H1 (cell line): ENCODE results near the gene WNT7A. TPM values are rescaled to one million over a fixed set of nuclear protein-coding genes. Genes with fewer than 3 reads are reported as not detected.

Experiments
- CTCF ChIA-PET: fragments of 300-600 bp; sonication (Branson Sonifier 250); formaldehyde crosslinking; loops from one replicate; lab custom pipeline; 2021; ENCODE audit not compliant: partially characterized antibody; lab: Charles Lee
- POLR2A ChIA-PET: fragments of 300-600 bp; sonication (Branson Sonifier 250); formaldehyde crosslinking; loops from one replicate; lab custom pipeline; 2021; ENCODE audit warnings: inconsistent platforms; ENCODE audit not compliant: partially characterized antibody; lab: Charles Lee
- DNase-seq, 2 experiments: peaks; one replicate each; pipeline versions ENCODE4 v3.0.0 to v3.0.0-alpha.2; 2010 to 2022; ENCODE audit warnings: low spot score in 2 of 2, low read depth in 1 of 2, mixed read lengths in 1 of 2
- FAIRE-seq: peaks from 2 replicates; lab custom pipeline; 2011; peaks lifted over from hg19 to GRCh38; lab: Jason Lieb, UNC
- H2AFZ ChIP-seq: 2 replicates; pipeline ENCODE4 v1.8.1; 2012; ENCODE audit warnings: low read length, inconsistent platforms
- H2AK5ac ChIP-seq: 2 replicates; pipeline ENCODE4 v1.6.1; 2013; ENCODE audit warnings: low read depth, low read length
- H2BK120ac ChIP-seq: replicated peaks from 2 replicates; pipeline ENCODE3; 2013; ENCODE audit warnings: low read depth, low read length, inconsistent platforms
- H2BK12ac ChIP-seq: 2 replicates; pipeline ENCODE4 v1.6.1; 2013; ENCODE audit warnings: low read depth, low read length
- H2BK15ac ChIP-seq: 2 replicates; pipeline ENCODE4 v1.6.1; 2013; ENCODE audit warnings: low read length
- H2BK20ac ChIP-seq: 2 replicates; pipeline ENCODE4 v1.6.1; 2013; ENCODE audit warnings: low read length
- H2BK5ac ChIP-seq: 2 replicates; pipeline ENCODE4 v1.6.1; 2013; ENCODE audit warnings: low read depth, low read length
- H3K14ac ChIP-seq: 2 replicates; pipeline ENCODE4 v1.6.1; 2013; ENCODE audit warnings: inconsistent platforms; ENCODE audit not compliant: insufficient read length
- H3K18ac ChIP-seq: 2 replicates; pipeline ENCODE4 v1.6.1; 2013; ENCODE audit warnings: low read length; ENCODE audit errors: extremely low read depth
- H3K23ac ChIP-seq: 2 replicates; pipeline ENCODE4 v1.6.1; 2013; ENCODE audit warnings: inconsistent platforms; ENCODE audit not compliant: insufficient read length
- H3K23me2 ChIP-seq: 2 replicates; pipeline ENCODE4 v1.6.1; 2013; ENCODE audit warnings: low read depth, low read length
- H3K27ac ChIP-seq: 2 replicates; pipeline ENCODE4 v1.6.1; 2011; ENCODE audit warnings: low read depth, low read length, inconsistent platforms
- H3K27me3 ChIP-seq, 4 experiments: replicated peaks in 1 of 4; 1 replicate in 1 of 4; 2 replicates in 3 of 4; pipeline versions ENCODE4 v1.6.1 to v1.8.1; 2011 to 2013; ENCODE audit warnings: low read length in 3 of 4, mild to moderate bottlenecking in 3 of 4, inconsistent platforms in 2 of 4, mixed read lengths in 2 of 4, moderate library complexity in 1 of 4; ENCODE audit not compliant: control insufficient read depth in 3 of 4, insufficient read depth in 3 of 4; ENCODE audit errors: extremely low read depth in 1 of 4
- H3K36me3 ChIP-seq, 4 experiments: 2 replicates each; pipeline versions ENCODE4 v1.6.1 to v1.8.1; 2011 to 2013; ENCODE audit warnings: mild to moderate bottlenecking in 4 of 4, low read length in 3 of 4, moderate library complexity in 2 of 4, control low read depth in 1 of 4, inconsistent platforms in 1 of 4; ENCODE audit not compliant: insufficient read depth in 4 of 4, control insufficient read depth in 2 of 4
- H3K4ac ChIP-seq: replicated peaks from 2 replicates; pipeline ENCODE3; 2013; ENCODE audit warnings: low read length, low read depth, mixed read lengths, inconsistent platforms; ENCODE audit not compliant: insufficient read length
- H3K4me1 ChIP-seq, 4 experiments: replicated peaks in 1 of 4; 1 replicate in 1 of 4; 2 replicates in 3 of 4; pipeline versions ENCODE4 v1.6.1 to v1.8.1; 2011 to 2013; ENCODE audit warnings: low read length in 3 of 4, inconsistent platforms in 2 of 4, mixed read lengths in 1 of 4; ENCODE audit not compliant: insufficient read depth in 4 of 4, control insufficient read depth in 3 of 4
- H3K4me2 ChIP-seq, 2 experiments: 2 replicates each; pipeline versions ENCODE4 v1.6.1 to v1.8.1; 2011 to 2013; ENCODE audit warnings: low read depth in 2 of 2, low read length in 2 of 2, control low read depth in 1 of 2, inconsistent platforms in 1 of 2, mild to moderate bottlenecking in 1 of 2; ENCODE audit not compliant: insufficient read depth in 1 of 2
- H3K4me3 ChIP-seq, 4 experiments: fragments of 200-600, 300-600 bp in 1 of 4; sonication (generic), shearing (Covaris generic), sonication (Bioruptor Twin) in 1 of 4; 2 replicates each; pipeline versions ENCODE4 v1.5.1 to v1.8.1; 2011 to 2016; ENCODE audit warnings: low read length in 4 of 4, low read depth in 3 of 4, control low read depth in 2 of 4, inconsistent platforms in 2 of 4, mild to moderate bottlenecking in 2 of 4, mixed read lengths in 1 of 4, moderate library complexity in 1 of 4; ENCODE audit not compliant: insufficient read depth in 2 of 4; ENCODE audit errors: extremely low read depth in 1 of 4
- H3K56ac ChIP-seq: replicated peaks from 2 replicates; pipeline ENCODE3; 2013; ENCODE audit warnings: low read depth, mild to moderate bottlenecking, mixed read lengths, low read length, inconsistent platforms; ENCODE audit not compliant: insufficient read length
- H3K79me1 ChIP-seq: 2 replicates; pipeline ENCODE4 v1.6.1; 2013; ENCODE audit warnings: low read depth, low read length, control low read depth
- H3K79me2 ChIP-seq, 2 experiments: 2 replicates each; pipeline versions ENCODE4 v1.6.1 to v1.8.1; 2012 to 2013; ENCODE audit warnings: low read length in 2 of 2, mild to moderate bottlenecking in 2 of 2, inconsistent platforms in 1 of 2; ENCODE audit not compliant: insufficient read depth in 2 of 2, control insufficient read depth in 1 of 2
- H3K9ac ChIP-seq, 4 experiments: replicated peaks in 1 of 4; 1 replicate in 1 of 4; 2 replicates in 3 of 4; pipeline versions ENCODE4 v1.6.1 to v1.8.1; 2011 to 2013; ENCODE audit warnings: low read depth in 3 of 4, low read length in 3 of 4, control low read depth in 2 of 4, mild to moderate bottlenecking in 2 of 4, moderate library complexity in 2 of 4, inconsistent platforms in 1 of 4; ENCODE audit errors: extremely low read depth in 1 of 4
- H3K9me3 ChIP-seq, 2 experiments: 2 replicates each; pipeline versions ENCODE4 v1.6.1 to v1.8.1; 2012 to 2013; ENCODE audit warnings: mild to moderate bottlenecking in 2 of 2, moderate library complexity in 2 of 2, control low read depth in 1 of 2, inconsistent platforms in 1 of 2, low read depth in 1 of 2, low read length in 1 of 2, mixed read lengths in 1 of 2; ENCODE audit not compliant: insufficient read depth in 2 of 2
- H4K20me1 ChIP-seq, 2 experiments: replicated peaks in 1 of 2; 2 replicates each; pipeline versions ENCODE3 to v1.8.1; 2011 to 2013; ENCODE audit warnings: inconsistent platforms in 2 of 2, low read length in 2 of 2, mild to moderate bottlenecking in 1 of 2; ENCODE audit not compliant: insufficient read depth in 2 of 2, control insufficient read depth in 1 of 2
- H4K5ac ChIP-seq: 2 replicates; pipeline ENCODE4 v1.6.1; 2013; ENCODE audit warnings: low read length, low read depth, mixed read lengths, inconsistent platforms; ENCODE audit not compliant: insufficient read length
- H4K8ac ChIP-seq: 2 replicates; pipeline ENCODE4 v1.8.0; 2013; ENCODE audit warnings: mild to moderate bottlenecking, moderate library complexity, low read length, inconsistent platforms; ENCODE audit not compliant: insufficient read depth; ENCODE audit errors: extremely low read depth
- H4K91ac ChIP-seq: replicated peaks from 2 replicates; pipeline ENCODE3; 2013; ENCODE audit warnings: low read length, mixed read lengths, inconsistent platforms; ENCODE audit not compliant: insufficient read length
- BACH1 ChIP-seq: IDR thresholded peaks from 2 replicates; pipeline ENCODE4 v1.6.1; 2012; ENCODE audit warnings: low read length, improper control_type of control experiment
- BCL11A ChIP-seq, 2 experiments: IDR thresholded peaks; one replicate each; pipeline ENCODE4 v1.6.1; 2011; ENCODE audit warnings: low read depth in 2 of 2, low read length in 2 of 2, mild to moderate bottlenecking in 2 of 2
- KDM1A ChIP-seq: fragments of 200-600, 300-600 bp; sonication (generic); IDR thresholded peaks from 2 replicates; pipeline ENCODE4 v1.7.1; 2016; ENCODE audit warnings: mild to moderate bottlenecking, low read length, borderline replicate concordance
- KDM4A ChIP-seq: IDR thresholded peaks from one replicate; pipeline ENCODE4 v1.7.1; 2012; ENCODE audit warnings: low read depth, mild to moderate bottlenecking, moderate library complexity, low read length, inconsistent platforms; ENCODE audit not compliant: severe bottlenecking
- NRF1 ChIP-seq: IDR thresholded peaks from 2 replicates; pipeline ENCODE4 v1.6.1; 2011; ENCODE audit warnings: mild to moderate bottlenecking, low read depth, low read length, improper control_type of control experiment
- RAD21 ChIP-seq, 2 experiments: IDR thresholded peaks in 1 of 2; conservative IDR thresholded peaks in 1 of 2; 2 replicates each; pipeline ENCODE4 v1.6.1; 2011; ENCODE audit warnings: low read depth in 2 of 2, low read length in 2 of 2, improper control_type of control experiment in 1 of 2, inconsistent platforms in 1 of 2, mild to moderate bottlenecking in 1 of 2, moderate library complexity in 1 of 2
- SIRT6 ChIP-seq: IDR thresholded peaks from one replicate; pipeline ENCODE4 v1.7.1; 2012; ENCODE audit warnings: low read length, inconsistent platforms
- SRF ChIP-seq: IDR thresholded peaks from 2 replicates; pipeline ENCODE4 v1.6.1; 2011; ENCODE audit warnings: mild to moderate bottlenecking, low read depth, low read length, moderate library complexity
- USF2 ChIP-seq: IDR thresholded peaks from 2 replicates; pipeline ENCODE4 v1.6.1; 2011; ENCODE audit warnings: low read length, improper control_type of control experiment
- WGBS, 2 experiments: shearing (Covaris generic) in 1 of 2; methylation state at CpG; one replicate each; pipeline versions ENCODE4 v1.1.6 to v1.1.7; 2013 to 2015; ENCODE audit warnings: low lambda C conversion rate in 2 of 2, mixed read lengths in 2 of 2, inconsistent platforms in 1 of 2, low coverage in 1 of 2, missing lambda C conversion rate in 1 of 2; ENCODE audit not compliant: insufficient replicate concordance in 2 of 2, insufficient coverage in 1 of 2, insufficient read length in 1 of 2; ENCODE audit errors: extremely low coverage in 1 of 2, missing lambda C conversion rate in 1 of 2; 5-methylcytosine and 5-hydroxymethylcytosine counted together
- polyA plus RNA-seq, 7 experiments: library from polyadenylated mRNA; depleted of rRNA in 3 of 7; stranded (reverse) in 5 of 7; unstranded in 2 of 7; fragments of >200 nt in 5 of 7; fragments of 200-250 nt in 2 of 7; gene quantifications; 1 replicate in 5 of 7; 2 replicates in 1 of 7; 4 replicates in 1 of 7; pipeline versions ENCODE4 v1.2.1 to v1.2.3, GENCODE V29; 2011 to 2013; ENCODE audit warnings: missing spikeins in 2 of 7, mixed read lengths in 2 of 7
- total RNA-seq: library from RNA; stranded (reverse); fragmentation: NEBNext Ultra II Directional; extraction: Animal tissue kit (Norgen Biotek cat#: 25700); gene quantifications from 2 replicates; pipeline ENCODE4 v1.2.1, GENCODE V29; 2021

WNT7A gene
- total and polyA plus RNA-seq, 2 of the 8 experiments (the other 6 are each of a cell fraction or from before 2014, with no cell fraction given), result 0.02 TPM; not detected in 1

DNA sequence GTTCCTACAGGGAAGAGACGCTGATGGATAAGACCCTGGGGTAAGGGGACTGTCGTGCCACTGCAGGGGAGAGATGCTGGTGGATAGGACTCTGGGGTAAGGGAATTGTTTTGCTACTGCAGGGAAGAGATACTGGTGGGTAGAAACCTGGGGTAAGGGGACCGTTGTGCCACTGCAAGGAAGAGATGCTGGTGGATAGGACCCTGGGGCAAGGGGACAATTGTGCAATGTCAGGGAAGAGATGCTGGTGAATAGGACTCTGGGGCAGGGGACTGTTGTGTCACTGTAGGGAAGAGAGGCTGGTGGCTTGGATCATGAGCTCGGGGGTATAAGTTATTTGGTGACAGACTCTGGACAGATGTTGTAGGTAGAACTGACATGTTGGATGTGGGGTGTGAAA is 37.6 kb downstream of the WNT7A start:
- no peaks in the 10 kb centered on the region for H3K79me1 ChIP-seq
- no peak overlapping the region for H3K23ac ChIP-seq
- H3K4me3 ChIP-seq, result no peak overlapping the region
- no peaks in the 10 kb centered on the region for H3K27me3 ChIP-seq
- peaks cover 0 to 5% (median 0%) of the 10 kb centered on the region in 4 experiments; a peak in 1 of 7 replicates for H3K4me1 ChIP-seq
- no peak overlapping the region for H3K56ac ChIP-seq
- peaks cover 2% of the 10 kb centered on the region; the same call in 1 of the 2 replicates for H3K23me2 ChIP-seq
- FAIRE-seq (no peak), DNase-seq (no peak)
- no peaks in the 10 kb centered on the region for H3K79me2 ChIP-seq
- no peak overlapping the region for H3K4ac ChIP-seq
- no peak overlapping the region for H2BK20ac ChIP-seq
- POLR2A ChIA-PET, result no interaction called here
- H3K14ac ChIP-seq, result no peak overlapping the region
- no peak overlapping the region for H2BK12ac ChIP-seq
- H2BK120ac ChIP-seq, result no peak overlapping the region
- TF ChIP-seq KDM4A (no peak), KDM1A (no peak), BCL11A (IDR thresholded peaks at IDR 0.05; ENCODE audit: low read depth in 2 of 2, low read length in 2 of 2) (no peak), SRF (no peak), BACH1 (no peak), NRF1 (no peak), SIRT6 (no peak), RAD21 (IDR thresholded peaks at IDR 0.05 in 1 of 2, conservative IDR thresholded peaks at IDR 0.05 in 1 of 2; ENCODE audit: low read depth in 2 of 2, low read length in 2 of 2) (no peak), USF2 (no peak)
- TF ChIP-seq, all 59 proteins: peak for 0
- Histone ChIP-seq H4K20me1 (no peaks in the 10 kb centered on the region), H2AFZ (no peak overlapping the region), H2BK15ac (no peak overlapping the region), H2BK5ac (no peak overlapping the region), H3K4me2 (no peak overlapping the region), H3K27ac (no peak overlapping the region), H3K18ac (no peak overlapping the region), H4K91ac (no peak overlapping the region), H4K8ac (no peak overlapping the region), H4K5ac (no peak overlapping the region), H3K9me3 (no peaks in the 10 kb centered on the region), H3K36me3 (no peaks in the 10 kb centered on the region), H3K9ac (no peak overlapping the region), H2AK5ac (no peak overlapping the region)
- 90% methylated on average over 4 of the region's 4 CpGs; no CpG with 5 or more reads in 1 of the 2 experiments for WGBS, 2 experiments
- CTCF ChIA-PET, result interaction anchor here (1.2 kb wide), 1 partner anchor 185 kb away, joined by 3 read pairs; no protein-coding TSS in a partner anchor
